ENCODE measurements around the gene ARHGEF2. TPM values are rescaled to one million over a fixed set of nuclear protein-coding genes. Genes with fewer than 3 reads are reported as not detected.

The ARHGEF2 gene
- total and polyA plus RNA-seq, 9 of the 15 experiments (the other 6 are each of a cell fraction or from before 2014, with no cell fraction given) = 7.1 to 162 (median 62.2) TPM

DNA sequence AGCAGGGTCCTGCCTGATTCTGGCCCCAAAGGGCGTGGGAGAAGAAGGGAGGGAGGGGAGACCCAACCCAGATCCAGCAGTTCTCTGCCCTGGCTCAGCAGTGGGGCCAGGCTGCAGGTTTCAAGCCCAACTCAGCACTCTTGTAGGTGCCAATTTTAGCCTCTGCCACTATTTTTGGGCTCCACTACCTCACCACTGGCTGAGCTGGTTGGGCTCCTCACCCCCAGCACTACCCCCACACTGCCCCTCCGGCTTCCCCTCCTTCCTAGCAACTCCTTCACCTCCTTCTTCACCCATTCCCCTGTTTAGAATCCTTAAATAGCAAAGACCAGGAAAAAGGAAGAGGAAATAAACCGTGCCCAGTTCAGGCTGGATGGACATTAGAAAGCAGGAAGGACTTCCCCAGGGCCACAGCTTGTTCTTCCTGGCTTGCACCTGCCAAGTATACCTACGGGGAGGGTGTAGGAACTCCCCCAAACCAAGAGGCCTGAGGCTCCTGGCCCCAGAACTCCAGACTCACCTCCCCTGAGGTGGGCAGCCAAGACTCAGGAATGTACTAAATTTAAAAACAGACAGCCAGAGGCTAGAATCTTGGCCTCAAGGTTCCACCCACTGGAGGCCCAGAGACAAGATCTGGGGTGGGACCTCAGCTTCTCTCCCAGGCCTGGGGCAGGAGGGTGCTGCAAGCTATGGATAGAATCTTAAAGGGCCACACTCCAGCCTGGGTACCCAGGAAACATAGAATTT lies 1.4 kb upstream of the ARHGEF2 start (continued):
- 0 out of 4 replicates have a peak, but pooled peaks of 1 of the 2 experiments have one; percentile 18 for TF ChIP-seq BCLAF1 (IDR thresholded peaks at IDR 0.05; ENCODE audit: borderline replicate concordance in 1 of 2, control insufficient read depth in 1 of 2, low read depth in 2 of 2, low read length in 1 of 2)
- TF ChIP-seq NR0B1 (IDR thresholded peaks at IDR 0.05; ENCODE audit: partially characterized antibody) = no peak
- TF ChIP-seq SRF (CRISPR knock-in tag; IDR thresholded peaks at IDR 0.05) = no peak
- no peak; the same call in none of the 2 replicates for TF ChIP-seq GTF2E2 (tag; IDR thresholded peaks at IDR 0.05)
- TF ChIP-seq, protein P1, sequence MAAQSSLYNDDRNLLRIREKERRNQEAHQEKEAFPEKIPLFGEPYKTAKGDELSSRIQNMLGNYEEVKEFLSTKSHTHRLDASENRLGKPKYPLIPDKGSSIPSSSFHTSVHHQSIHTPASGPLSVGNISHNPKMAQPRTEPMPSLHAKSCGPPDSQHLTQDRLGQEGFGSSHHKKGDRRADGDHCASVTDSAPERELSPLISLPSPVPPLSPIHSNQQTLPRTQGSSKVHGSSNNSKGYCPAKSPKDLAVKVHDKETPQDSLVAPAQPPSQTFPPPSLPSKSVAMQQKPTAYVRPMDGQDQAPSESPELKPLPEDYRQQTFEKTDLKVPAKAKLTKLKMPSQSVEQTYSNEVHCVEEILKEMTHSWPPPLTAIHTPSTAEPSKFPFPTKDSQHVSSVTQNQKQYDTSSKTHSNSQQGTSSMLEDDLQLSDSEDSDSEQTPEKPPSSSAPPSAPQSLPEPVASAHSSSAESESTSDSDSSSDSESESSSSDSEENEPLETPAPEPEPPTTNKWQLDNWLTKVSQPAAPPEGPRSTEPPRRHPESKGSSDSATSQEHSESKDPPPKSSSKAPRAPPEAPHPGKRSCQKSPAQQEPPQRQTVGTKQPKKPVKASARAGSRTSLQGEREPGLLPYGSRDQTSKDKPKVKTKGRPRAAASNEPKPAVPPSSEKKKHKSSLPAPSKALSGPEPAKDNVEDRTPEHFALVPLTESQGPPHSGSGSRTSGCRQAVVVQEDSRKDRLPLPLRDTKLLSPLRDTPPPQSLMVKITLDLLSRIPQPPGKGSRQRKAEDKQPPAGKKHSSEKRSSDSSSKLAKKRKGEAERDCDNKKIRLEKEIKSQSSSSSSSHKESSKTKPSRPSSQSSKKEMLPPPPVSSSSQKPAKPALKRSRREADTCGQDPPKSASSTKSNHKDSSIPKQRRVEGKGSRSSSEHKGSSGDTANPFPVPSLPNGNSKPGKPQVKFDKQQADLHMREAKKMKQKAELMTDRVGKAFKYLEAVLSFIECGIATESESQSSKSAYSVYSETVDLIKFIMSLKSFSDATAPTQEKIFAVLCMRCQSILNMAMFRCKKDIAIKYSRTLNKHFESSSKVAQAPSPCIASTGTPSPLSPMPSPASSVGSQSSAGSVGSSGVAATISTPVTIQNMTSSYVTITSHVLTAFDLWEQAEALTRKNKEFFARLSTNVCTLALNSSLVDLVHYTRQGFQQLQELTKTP (IDR thresholded peaks at IDR 0.05; ENCODE audit: low read depth in 1 of 2, partially characterized antibody in 2 of 2) = peak in 1 of 2 experiments; percentile 32
- TF ChIP-seq MTA3 (IDR thresholded peaks at IDR 0.05; ENCODE audit: borderline replicate concordance) = peak; percentile 57; the same call in 1 of the 2 replicates
- TF ChIP-seq, protein P2, sequence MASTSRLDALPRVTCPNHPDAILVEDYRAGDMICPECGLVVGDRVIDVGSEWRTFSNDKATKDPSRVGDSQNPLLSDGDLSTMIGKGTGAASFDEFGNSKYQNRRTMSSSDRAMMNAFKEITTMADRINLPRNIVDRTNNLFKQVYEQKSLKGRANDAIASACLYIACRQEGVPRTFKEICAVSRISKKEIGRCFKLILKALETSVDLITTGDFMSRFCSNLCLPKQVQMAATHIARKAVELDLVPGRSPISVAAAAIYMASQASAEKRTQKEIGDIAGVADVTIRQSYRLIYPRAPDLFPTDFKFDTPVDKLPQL (IDR thresholded peaks at IDR 0.05; ENCODE audit: extremely low read depth, insufficient read length) = no peak
- TF ChIP-seq ELF1 (tag; IDR thresholded peaks at IDR 0.05) = peak; percentile 48; the same call in 1 of the 2 replicates
- peak; percentile 71 for TF ChIP-seq GATA2 (CRISPR knock-in tag; IDR thresholded peaks at IDR 0.05)
- TF ChIP-seq MTA2 (IDR thresholded peaks at IDR 0.05; ENCODE audit: low read depth) = no peak
- no peak for TF ChIP-seq ZNF174 (CRISPR knock-in tag; IDR thresholded peaks at IDR 0.05)
- TF ChIP-seq ARID3B (CRISPR knock-in tag; IDR thresholded peaks at IDR 0.05; ENCODE audit: borderline replicate concordance) = no peak
- no peak for TF ChIP-seq MIER1 (IDR thresholded peaks at IDR 0.05; ENCODE audit: low read depth)

Measured in K562 (cell line).